ENCODE results near the gene ZSCAN21. TPM values are rescaled to one million over a fixed set of nuclear protein-coding genes. Genes with fewer than 3 reads are reported as not detected.

Gene ZSCAN21
- total RNA-seq, 1 experiment from 2014 or later, result 7.3 TPM

DNA sequence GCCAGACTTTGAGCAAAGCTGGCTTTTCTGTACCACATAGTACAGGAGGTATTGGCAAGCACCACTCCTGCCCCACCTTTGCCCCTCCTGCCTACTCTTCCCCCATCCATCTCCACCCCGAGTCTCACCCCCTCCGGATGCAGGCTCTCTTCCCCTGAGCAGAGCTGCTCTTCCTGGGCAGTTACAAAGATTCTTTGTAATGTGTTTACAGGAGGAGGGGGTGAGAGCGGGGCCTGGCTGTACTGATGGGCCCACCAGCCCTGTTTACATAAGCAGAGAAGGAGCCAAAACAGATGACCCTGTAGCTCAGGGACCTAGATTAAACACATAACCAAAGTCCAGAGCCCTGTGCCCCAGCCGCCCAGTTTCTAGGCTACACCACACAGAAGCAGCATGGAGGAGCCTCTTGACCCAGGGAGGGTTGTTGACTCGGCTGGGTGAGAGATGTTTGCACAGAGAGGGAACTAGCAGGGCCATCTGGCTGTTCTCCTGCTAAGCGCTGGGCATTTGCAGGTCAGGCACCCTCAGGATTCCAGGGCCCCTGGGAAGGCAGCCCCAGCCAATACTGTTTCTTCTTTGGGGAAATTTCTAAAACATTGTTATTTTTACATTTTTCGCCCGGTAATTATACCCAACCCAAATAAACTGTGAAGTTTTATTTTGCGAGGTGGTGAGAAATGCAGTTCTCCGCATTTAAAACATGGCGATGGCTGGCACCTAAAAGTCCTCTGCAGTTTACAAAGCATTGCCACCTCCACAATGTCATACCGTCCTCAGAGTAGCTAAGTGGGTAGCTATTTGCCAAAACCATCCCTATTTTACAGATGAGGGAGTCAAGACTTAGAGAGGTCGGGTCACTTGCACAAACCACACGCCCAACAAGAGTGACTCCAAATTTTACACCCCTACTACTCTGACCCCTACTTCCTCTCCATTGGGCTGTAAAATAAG lies 45.6 kb upstream of the ZSCAN21 start:
- Histone ChIP-seq H3K4me1 (ENCODE audit: insufficient read depth, low read length) (no peaks in the 10 kb centered on the region), H3K79me2 (ENCODE audit: low read length) (no peaks in the 10 kb centered on the region), H2AFZ (ENCODE audit: low read length) (no peak overlapping the region), H3K4me3 (ENCODE audit: low read length) (no peak overlapping the region), H3K27me3 (ENCODE audit: low read length) (no peaks in the 10 kb centered on the region), H3K9me3 (ENCODE audit: low read length) (no peaks in the 10 kb centered on the region), H3K4me2 (ENCODE audit: low read length) (no peak overlapping the region), H3F3A (ENCODE audit: low read length, unreplicated experiment) (no peaks in the 10 kb centered on the region), H3K9ac (ENCODE audit: low read length) (no peak overlapping the region), H4K20me1 (ENCODE audit: low read length) (no peaks in the 10 kb centered on the region), H3K9me2 (replicated peaks; ENCODE audit: low read length) (no peaks in the 10 kb centered on the region), H3K36me3 (ENCODE audit: low read depth, low read length) (no peaks in the 10 kb centered on the region), H3K27ac (ENCODE audit: low read length) (no peak overlapping the region)
- ChIA-PET POLR2A (ENCODE audit: unreplicated experiment) (interaction anchor here (0.5 kb wide), 1 partner anchor 10 kb away, joined by 5 read pairs; no protein-coding TSS in a partner anchor), CTCF (interaction anchor here (0.6 kb wide), 1 partner anchor 36 kb away, joined by 7 read pairs; no protein-coding TSS in a partner anchor)
- intact Hi-C loops (cut with micrococcal nuclease), result no loop called here
- TF ChIP-seq, protein P1, sequence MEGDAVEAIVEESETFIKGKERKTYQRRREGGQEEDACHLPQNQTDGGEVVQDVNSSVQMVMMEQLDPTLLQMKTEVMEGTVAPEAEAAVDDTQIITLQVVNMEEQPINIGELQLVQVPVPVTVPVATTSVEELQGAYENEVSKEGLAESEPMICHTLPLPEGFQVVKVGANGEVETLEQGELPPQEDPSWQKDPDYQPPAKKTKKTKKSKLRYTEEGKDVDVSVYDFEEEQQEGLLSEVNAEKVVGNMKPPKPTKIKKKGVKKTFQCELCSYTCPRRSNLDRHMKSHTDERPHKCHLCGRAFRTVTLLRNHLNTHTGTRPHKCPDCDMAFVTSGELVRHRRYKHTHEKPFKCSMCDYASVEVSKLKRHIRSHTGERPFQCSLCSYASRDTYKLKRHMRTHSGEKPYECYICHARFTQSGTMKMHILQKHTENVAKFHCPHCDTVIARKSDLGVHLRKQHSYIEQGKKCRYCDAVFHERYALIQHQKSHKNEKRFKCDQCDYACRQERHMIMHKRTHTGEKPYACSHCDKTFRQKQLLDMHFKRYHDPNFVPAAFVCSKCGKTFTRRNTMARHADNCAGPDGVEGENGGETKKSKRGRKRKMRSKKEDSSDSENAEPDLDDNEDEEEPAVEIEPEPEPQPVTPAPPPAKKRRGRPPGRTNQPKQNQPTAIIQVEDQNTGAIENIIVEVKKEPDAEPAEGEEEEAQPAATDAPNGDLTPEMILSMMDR (conservative IDR thresholded peaks at IDR 0.05; ENCODE audit: low read depth, low read length), result no peak
- TF ChIP-seq EZH2 (IDR thresholded peaks at IDR 0.05; ENCODE audit: low read length, unreplicated experiment) (no peak), EZH2phosphoT487 (IDR thresholded peaks at IDR 0.05; ENCODE audit: borderline replicate concordance, low read length) (no peak)
- BruUV-seq (replicated peaks), result no TSS peak
- no peak for DNase-seq
- peak; percentile 75 for ATAC-seq

DNA sequence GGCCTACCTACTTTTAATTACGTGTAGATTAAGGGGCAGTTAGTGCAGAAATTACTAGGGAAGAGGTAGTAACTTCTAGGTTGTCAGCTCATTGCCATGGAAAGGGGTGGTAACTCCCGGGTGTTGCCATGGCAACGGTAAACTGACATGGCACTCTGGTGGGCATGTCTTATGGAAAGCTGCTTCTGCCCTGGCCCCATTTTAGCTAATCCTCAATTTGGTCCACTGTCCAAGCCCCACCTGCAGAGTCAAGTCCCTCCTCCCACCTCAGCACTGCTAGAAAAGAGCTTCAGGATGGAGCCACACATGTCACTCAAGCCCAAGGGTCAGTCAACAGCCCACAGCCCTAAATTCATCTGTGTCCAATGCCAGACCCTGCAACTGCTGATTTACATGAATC lies 41.7 kb upstream of the ZSCAN21 start:
- intact Hi-C loops (cut with micrococcal nuclease), result no loop called here
- ChIA-PET CTCF (no interaction called here), POLR2A (ENCODE audit: unreplicated experiment) (interaction anchor here (0.6 kb wide), 1 partner anchor 21 kb away, joined by 3 read pairs; no protein-coding TSS in a partner anchor)
- no peak for DNase-seq
- no TSS peak for BruUV-seq (replicated peaks)
- H3K9ac ChIP-seq (ENCODE audit: low read length), result no peak overlapping the region
- no peak overlapping the region for H3K4me3 ChIP-seq (ENCODE audit: low read length)
- H2AFZ ChIP-seq (ENCODE audit: low read length), result no peak overlapping the region
- no peaks in the 10 kb centered on the region; the same call in 1 of the 2 replicates for H3K4me1 ChIP-seq (ENCODE audit: insufficient read depth, low read length)
- H3K9me2 ChIP-seq (replicated peaks; ENCODE audit: low read length), result no peaks in the 10 kb centered on the region
- no peaks in the 10 kb centered on the region for H3K9me3 ChIP-seq (ENCODE audit: low read length)
- H3K79me2 ChIP-seq (ENCODE audit: low read length), result no peaks in the 10 kb centered on the region
- H4K20me1 ChIP-seq (ENCODE audit: low read length), result no peaks in the 10 kb centered on the region
- TF ChIP-seq, protein P1 (conservative IDR thresholded peaks at IDR 0.05; ENCODE audit: low read depth, low read length), result no peak
- TF ChIP-seq EZH2 (IDR thresholded peaks at IDR 0.05; ENCODE audit: low read length, unreplicated experiment) (no peak), EZH2phosphoT487 (IDR thresholded peaks at IDR 0.05; ENCODE audit: borderline replicate concordance, low read length) (no peak)
- no peak for ATAC-seq
- no peak overlapping the region for H3K27ac ChIP-seq (ENCODE audit: low read length)
- H3K4me2 ChIP-seq (ENCODE audit: low read length), result no peak overlapping the region
- no peaks in the 10 kb centered on the region for H3F3A ChIP-seq (ENCODE audit: low read length, unreplicated experiment)
- H3K36me3 ChIP-seq (ENCODE audit: low read depth, low read length), result no peaks in the 10 kb centered on the region
- H3K27me3 ChIP-seq (ENCODE audit: low read length), result no peaks in the 10 kb centered on the region
